Measurements from ENCODE around the gene SCMH1.
A peak's percentile ranks its signal among the peaks of the same experiment; 100 is the strongest.
"Not testable (repeated sequence)": the region's sequence is repeated elsewhere in the genome, so short reads cannot be mapped to it uniquely, and the experiment has no call there.

The SCMH1 gene

DNA sequence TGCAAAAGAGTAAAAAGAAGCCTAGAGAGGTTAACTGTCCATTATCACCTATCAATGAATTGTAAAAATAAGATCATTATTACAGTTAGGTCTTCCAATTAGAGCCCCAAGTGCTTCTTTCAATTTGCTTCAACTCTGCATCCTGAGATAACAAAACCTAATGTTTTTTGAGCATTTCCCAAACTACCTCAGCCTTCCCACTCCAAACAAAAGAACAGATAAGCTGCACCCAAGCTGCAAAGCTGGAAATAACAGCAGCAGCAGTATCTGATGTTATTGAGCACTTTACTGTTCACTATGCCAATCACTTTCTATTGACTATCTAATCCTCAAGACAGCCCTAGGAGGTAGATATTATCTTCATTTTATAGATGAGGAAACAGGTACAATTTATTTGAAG is 123.5 kb downstream of the SCMH1 start:
- Histone ChIP-seq H3K4me1 (no peaks in the 10 kb centered on the region), H3K79me2 (no peaks in the 10 kb centered on the region), H2AFZ (no peak overlapping the region), H3K9me3 (ENCODE audit: control insufficient read depth, low read length) (no peaks in the 10 kb centered on the region), H3K27me3 (ENCODE audit: control insufficient read depth, insufficient read depth, low read length) (no peaks in the 10 kb centered on the region), H3K27ac (no peak overlapping the region), H3K4me2 (ENCODE audit: low read length) (no peak overlapping the region), H3K4me3 (ENCODE audit: low read depth, low read length) (no peak overlapping the region), H3K36me3 (ENCODE audit: control insufficient read depth, insufficient read depth, low read length) (no peaks in the 10 kb centered on the region), H3K9ac (no peak overlapping the region)
- TF ChIP-seq, protein P1, sequence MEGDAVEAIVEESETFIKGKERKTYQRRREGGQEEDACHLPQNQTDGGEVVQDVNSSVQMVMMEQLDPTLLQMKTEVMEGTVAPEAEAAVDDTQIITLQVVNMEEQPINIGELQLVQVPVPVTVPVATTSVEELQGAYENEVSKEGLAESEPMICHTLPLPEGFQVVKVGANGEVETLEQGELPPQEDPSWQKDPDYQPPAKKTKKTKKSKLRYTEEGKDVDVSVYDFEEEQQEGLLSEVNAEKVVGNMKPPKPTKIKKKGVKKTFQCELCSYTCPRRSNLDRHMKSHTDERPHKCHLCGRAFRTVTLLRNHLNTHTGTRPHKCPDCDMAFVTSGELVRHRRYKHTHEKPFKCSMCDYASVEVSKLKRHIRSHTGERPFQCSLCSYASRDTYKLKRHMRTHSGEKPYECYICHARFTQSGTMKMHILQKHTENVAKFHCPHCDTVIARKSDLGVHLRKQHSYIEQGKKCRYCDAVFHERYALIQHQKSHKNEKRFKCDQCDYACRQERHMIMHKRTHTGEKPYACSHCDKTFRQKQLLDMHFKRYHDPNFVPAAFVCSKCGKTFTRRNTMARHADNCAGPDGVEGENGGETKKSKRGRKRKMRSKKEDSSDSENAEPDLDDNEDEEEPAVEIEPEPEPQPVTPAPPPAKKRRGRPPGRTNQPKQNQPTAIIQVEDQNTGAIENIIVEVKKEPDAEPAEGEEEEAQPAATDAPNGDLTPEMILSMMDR (IDR thresholded peaks at IDR 0.05), result no peak

DNA sequence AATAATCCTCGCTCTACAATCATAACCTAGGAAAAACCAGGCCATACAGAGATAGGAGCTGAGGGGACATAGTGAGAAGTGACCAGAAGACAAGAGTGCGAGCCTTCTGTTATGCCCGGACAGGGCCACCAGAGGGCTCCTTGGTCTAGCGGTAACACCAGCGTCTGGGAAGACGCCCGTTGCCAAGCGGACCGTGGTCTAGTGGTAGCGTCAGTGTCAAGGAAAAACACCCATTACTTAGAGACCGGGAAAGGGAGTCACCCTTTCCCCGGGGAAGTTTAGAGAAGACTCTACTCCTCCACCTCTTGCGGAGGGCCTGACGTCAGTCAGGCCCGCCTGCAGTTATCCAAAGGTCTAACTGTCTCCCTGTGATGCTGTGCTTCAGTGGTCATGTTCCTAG is 124.9 kb downstream of the SCMH1 start:
- not testable (repeated sequence) for H2AFZ ChIP-seq; H3K4me2 ChIP-seq (ENCODE audit: low read length); H3K27ac ChIP-seq; H3K4me1 ChIP-seq; H3K36me3 ChIP-seq (ENCODE audit: control insufficient read depth, insufficient read depth, low read length); H3K79me2 ChIP-seq; H3K9me3 ChIP-seq (ENCODE audit: control insufficient read depth, low read length); H3K9ac ChIP-seq; H3K4me3 ChIP-seq (ENCODE audit: low read depth, low read length); H3K27me3 ChIP-seq (ENCODE audit: control insufficient read depth, insufficient read depth, low read length)

DNA sequence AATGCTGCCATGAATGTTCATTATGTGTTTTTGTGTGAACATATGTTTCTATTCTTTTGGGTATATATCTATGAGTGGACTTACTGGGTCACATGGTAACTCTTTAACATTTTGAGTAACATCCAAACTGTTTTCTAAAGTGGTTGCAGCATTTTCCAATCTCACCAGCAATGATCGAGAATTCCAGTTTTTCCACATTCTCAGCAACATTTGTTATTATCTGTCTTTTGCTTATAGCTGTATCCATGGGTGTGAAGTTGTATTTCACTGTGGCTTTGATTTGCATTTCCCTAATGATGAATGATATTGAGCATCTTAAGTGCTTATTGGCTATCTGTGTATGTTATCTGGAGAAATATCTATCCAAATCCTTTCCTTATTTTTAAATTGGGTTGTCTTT is 131.4 kb downstream of the SCMH1 start:
- Histone ChIP-seq H3K9ac (no peak overlapping the region), H3K4me2 (ENCODE audit: low read length) (no peak overlapping the region), H3K27ac (no peak overlapping the region), H3K79me2 (no peaks in the 10 kb centered on the region), H3K4me1 (peaks cover 3% of the 10 kb centered on the region), H3K9me3 (ENCODE audit: control insufficient read depth, low read length) (no peaks in the 10 kb centered on the region), H2AFZ (no peak overlapping the region), H3K36me3 (ENCODE audit: control insufficient read depth, insufficient read depth, low read length) (no peaks in the 10 kb centered on the region), H3K4me3 (ENCODE audit: low read depth, low read length) (no peak overlapping the region), H3K27me3 (ENCODE audit: control insufficient read depth, insufficient read depth, low read length) (no peaks in the 10 kb centered on the region)
- TF ChIP-seq, protein P1 (IDR thresholded peaks at IDR 0.05), result no peak

DNA sequence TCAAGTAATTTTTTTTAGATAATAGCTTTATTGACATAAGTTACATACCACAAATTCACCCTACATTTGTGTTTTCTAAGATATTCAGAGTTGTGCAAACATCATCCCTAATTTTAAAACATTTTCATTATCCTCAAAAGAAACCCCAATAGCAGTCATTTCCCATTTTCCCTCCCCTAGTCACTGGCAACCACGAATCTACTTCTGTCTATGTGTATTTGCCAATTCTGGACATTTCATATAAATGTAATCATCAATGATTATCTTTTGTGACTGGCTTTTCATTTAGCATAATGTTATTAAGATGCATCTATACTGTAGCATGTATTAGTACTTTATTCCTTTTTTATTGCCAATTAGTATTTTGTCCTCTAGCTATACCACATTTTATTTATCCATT is 131.8 kb downstream of the SCMH1 start:
- Histone ChIP-seq H3K27me3 (ENCODE audit: control insufficient read depth, insufficient read depth, low read length) (no peaks in the 10 kb centered on the region), H3K27ac (peak overlapping the region; percentile 17), H3K9ac (no peak overlapping the region), H3K4me2 (ENCODE audit: low read length) (no peak overlapping the region), H2AFZ (no peak overlapping the region), H3K4me3 (ENCODE audit: low read depth, low read length) (no peak overlapping the region), H3K36me3 (ENCODE audit: control insufficient read depth, insufficient read depth, low read length) (no peaks in the 10 kb centered on the region), H3K4me1 (peaks cover 3% of the 10 kb centered on the region), H3K79me2 (no peaks in the 10 kb centered on the region), H3K9me3 (ENCODE audit: control insufficient read depth, low read length) (no peaks in the 10 kb centered on the region)
- TF ChIP-seq, protein P1 (IDR thresholded peaks at IDR 0.05), result no peak

DNA sequence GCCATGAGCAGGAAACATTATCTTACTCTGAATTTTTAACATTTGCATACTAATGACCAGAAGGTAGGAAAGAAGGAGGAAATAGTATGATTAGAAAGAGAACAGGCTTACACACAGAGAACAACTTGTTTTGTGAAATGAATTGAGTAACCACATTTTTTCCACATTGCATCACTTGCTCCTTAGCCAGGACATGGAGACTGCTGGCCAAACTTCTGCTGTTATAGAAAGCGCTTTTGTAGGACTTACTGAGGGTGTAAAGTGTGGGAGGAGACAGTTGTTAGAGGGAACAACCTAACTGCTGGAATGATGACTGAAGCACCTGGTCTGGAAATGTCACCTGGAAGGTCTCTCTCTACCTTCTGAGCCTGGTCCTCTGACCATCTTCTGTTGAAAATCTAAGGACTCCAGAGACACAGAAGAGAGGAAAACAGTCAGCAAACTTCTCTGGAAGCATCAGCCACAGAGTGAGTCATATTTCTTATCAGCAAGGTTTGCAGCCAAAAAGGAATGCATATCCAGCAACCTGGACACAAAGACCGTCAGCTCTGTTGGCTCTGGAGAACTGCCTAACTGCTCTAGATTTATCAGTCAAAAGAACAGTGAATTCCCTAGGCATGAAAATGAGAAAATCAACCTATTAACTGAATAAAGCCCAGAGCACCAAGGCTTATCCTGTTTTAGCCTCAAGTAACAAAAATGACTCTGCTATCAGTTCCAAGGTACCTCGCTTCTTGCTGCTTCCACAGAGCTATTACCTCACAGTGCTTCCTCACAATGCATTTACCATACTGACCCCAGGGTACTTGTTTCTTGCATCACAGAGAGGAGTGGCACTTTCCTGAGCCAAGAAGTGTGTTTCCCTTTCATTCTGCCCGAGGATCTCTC is 132.6 kb downstream of the SCMH1 start:
- Histone ChIP-seq H3K4me1 (peaks cover 3% of the 10 kb centered on the region), H3K4me2 (ENCODE audit: low read length) (peak overlapping the region; percentile 9), H3K36me3 (ENCODE audit: control insufficient read depth, insufficient read depth, low read length) (no peaks in the 10 kb centered on the region), H3K4me3 (ENCODE audit: low read depth, low read length) (no peak overlapping the region), H3K27ac (peak overlapping the region; percentile 53), H3K9me3 (ENCODE audit: control insufficient read depth, low read length) (no peaks in the 10 kb centered on the region), H3K9ac (no peak overlapping the region), H2AFZ (no peak overlapping the region), H3K27me3 (ENCODE audit: control insufficient read depth, insufficient read depth, low read length) (no peaks in the 10 kb centered on the region), H3K79me2 (no peaks in the 10 kb centered on the region)
- TF ChIP-seq, protein P1 (IDR thresholded peaks at IDR 0.05), result no peak
